Measurements from ENCODE around the gene DISC1.

Gene DISC1

GRCh38 chr1:231844986-231845502, 218.5 kb downstream of the DISC1 start:
- TF ChIP-seq CTCF (IDR thresholded peaks at IDR 0.05; ENCODE audit: extremely low read depth, missing control alignments), result no peak
- no peak for DNase-seq (ENCODE audit: low spot score)

GRCh38 chr1:231847612-231848397, 221.2 kb downstream of the DISC1 start:
- no peak for TF ChIP-seq CTCF (IDR thresholded peaks at IDR 0.05; ENCODE audit: extremely low read depth, missing control alignments)
- DNase-seq (ENCODE audit: low spot score), result no peak

- peak; percentile 3 for TF ChIP-seq CTCF (IDR thresholded peaks at IDR 0.05; ENCODE audit: extremely low read depth, missing control alignments)
- DNase-seq (ENCODE audit: low spot score), result no peak
Observed at GRCh38 chr1:231849981-231850380, 223.4 kb downstream of the DISC1 start.

- no peak for TF ChIP-seq CTCF (IDR thresholded peaks at IDR 0.05; ENCODE audit: extremely low read depth, missing control alignments)
- DNase-seq (ENCODE audit: low spot score), result no peak
Observed at GRCh38 chr1:231850786-231851185, 224.2 kb downstream of the DISC1 start.

GRCh38 chr1:231853588-231854207, 227.1 kb downstream of the DISC1 start:
- DNase-seq (ENCODE audit: low spot score), result no peak
- no peak for TF ChIP-seq CTCF (IDR thresholded peaks at IDR 0.05; ENCODE audit: extremely low read depth, missing control alignments)

GRCh38 chr1:231855361-231855760, 228.8 kb downstream of the DISC1 start:
- DNase-seq (ENCODE audit: low spot score), result no peak
- TF ChIP-seq CTCF (IDR thresholded peaks at IDR 0.05; ENCODE audit: extremely low read depth, missing control alignments), result no peak

GRCh38 chr1:231855926-231856325, 229.3 kb downstream of the DISC1 start:
- TF ChIP-seq CTCF (IDR thresholded peaks at IDR 0.05; ENCODE audit: extremely low read depth, missing control alignments), result no peak

More at GRCh38 chr1:231855926-231856325, 229.3 kb downstream of the DISC1 start:
- DNase-seq (ENCODE audit: low spot score), result no peak

Measured in GM20000 (cell line).